C4-2B (cell line): ENCODE results near the gene ATRNL1.

Experiments
- H3K27ac ChIP-seq: fragments of 450-650 bp; 2 replicates; pipeline ENCODE4 v1.5.1; 2017
- ZFX ChIP-seq: fragments of 450-650 bp; IDR thresholded peaks from 2 replicates; pipeline ENCODE4 v1.6.1; 2017
- TF ChIP-seq, protein P1 (sequence below): fragments of 450-650 bp; conservative IDR thresholded peaks from 2 replicates; pipeline ENCODE4 v1.5.1; 2017; ENCODE audit warnings: mild to moderate bottlenecking

ATRNL1 gene

GRCh38 chr10:115988380-115988779 lies 895.2 kb downstream of the ATRNL1 start:
- no peak overlapping the region for H3K27ac ChIP-seq
- no peak for TF ChIP-seq ZFX
- TF ChIP-seq, protein P1, sequence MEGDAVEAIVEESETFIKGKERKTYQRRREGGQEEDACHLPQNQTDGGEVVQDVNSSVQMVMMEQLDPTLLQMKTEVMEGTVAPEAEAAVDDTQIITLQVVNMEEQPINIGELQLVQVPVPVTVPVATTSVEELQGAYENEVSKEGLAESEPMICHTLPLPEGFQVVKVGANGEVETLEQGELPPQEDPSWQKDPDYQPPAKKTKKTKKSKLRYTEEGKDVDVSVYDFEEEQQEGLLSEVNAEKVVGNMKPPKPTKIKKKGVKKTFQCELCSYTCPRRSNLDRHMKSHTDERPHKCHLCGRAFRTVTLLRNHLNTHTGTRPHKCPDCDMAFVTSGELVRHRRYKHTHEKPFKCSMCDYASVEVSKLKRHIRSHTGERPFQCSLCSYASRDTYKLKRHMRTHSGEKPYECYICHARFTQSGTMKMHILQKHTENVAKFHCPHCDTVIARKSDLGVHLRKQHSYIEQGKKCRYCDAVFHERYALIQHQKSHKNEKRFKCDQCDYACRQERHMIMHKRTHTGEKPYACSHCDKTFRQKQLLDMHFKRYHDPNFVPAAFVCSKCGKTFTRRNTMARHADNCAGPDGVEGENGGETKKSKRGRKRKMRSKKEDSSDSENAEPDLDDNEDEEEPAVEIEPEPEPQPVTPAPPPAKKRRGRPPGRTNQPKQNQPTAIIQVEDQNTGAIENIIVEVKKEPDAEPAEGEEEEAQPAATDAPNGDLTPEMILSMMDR: no peak

DNA sequence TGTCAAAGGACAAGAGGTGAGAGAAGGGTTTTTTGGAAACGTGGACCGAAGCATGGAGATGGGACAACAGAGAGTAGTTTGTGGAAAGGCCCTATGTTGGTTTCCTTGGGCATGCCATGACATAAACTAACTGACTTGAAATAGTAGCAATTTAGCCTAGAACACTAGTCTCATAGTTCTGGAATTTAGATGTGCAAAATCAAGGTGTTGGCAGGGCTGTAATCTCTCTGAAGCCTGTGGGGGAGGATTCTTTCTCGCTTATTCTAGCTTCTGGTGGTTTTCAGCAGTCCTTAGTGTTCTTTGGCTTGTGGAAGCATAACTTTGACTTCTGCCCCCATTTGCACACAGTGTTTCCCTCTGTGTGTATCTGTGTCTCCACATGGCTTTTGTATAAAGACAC lies 896.5 kb downstream of the ATRNL1 start:
- H3K27ac ChIP-seq: no peak overlapping the region
- TF ChIP-seq, protein P1: no peak
- TF ChIP-seq ZFX: no peak

DNA sequence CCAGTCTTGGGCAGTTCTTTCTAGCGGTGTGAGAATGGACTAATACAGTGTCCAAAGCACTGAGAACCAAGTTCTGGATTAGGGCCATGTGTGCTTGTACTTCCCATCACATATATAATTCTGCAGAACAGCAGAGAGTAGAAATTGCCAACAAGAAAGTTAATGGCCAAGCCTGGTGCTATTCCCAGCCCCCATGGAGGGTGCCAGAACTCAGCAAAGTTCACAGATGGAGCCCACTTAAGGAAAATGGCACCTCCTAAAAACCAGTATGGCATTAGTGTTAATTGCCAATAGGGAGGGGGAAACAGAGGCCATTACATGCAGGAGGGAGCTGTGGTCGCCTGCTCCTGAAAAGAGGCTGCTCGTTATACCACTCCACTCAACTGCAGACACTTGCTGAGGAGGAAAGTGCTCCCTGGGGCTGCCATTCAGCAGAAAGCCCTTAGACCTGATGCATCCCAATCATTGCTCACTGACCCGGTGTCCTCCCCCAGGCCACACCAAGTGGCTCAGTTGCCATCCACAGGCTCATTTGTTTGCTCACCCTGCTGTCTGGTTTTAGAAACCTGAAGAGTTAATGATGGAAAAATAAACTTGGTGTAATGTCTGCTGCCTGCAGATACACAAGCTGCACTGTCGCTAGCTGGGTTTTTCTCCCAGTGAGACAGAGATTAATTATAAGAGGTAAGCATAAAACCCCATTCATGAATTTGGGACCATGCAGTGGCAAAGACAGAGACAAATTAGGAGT lies 899.2 kb downstream of the ATRNL1 start:
- TF ChIP-seq, protein P1: no peak
- TF ChIP-seq ZFX: no peak
- H3K27ac ChIP-seq: no peak overlapping the region

DNA sequence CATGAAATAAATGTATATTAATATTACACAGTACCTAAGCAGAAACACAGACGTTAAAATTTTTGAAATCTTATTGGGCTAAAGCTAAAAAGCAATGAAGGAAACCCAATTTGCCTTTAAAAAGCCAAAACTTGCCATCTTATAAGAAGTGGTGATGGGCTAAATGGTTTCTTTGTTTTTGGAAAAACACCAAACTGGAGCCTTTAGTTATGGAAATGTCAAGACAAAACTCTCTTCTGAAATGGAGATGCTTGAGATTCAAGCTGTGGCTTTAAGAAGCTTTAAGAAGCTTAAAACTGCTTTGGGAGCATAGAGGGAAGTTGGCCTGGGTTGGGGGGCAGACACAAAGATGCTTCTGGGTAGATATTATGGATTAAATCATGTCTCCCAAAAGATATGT lies 902.9 kb downstream of the ATRNL1 start:
- TF ChIP-seq ZFX: no peak
- TF ChIP-seq, protein P1: no peak
- no peak overlapping the region for H3K27ac ChIP-seq

GRCh38 chr10:115998301-115998700 lies 905.1 kb downstream of the ATRNL1 start:
- H3K27ac ChIP-seq: no peak overlapping the region
- TF ChIP-seq, protein P1: no peak
- no peak for TF ChIP-seq ZFX
